Neural cell (in vitro differentiated cells): ENCODE data around the gene FUBP3.

Experiments
- POLR2AphosphoS5 ChIP-seq: IDR thresholded peaks from 2 replicates; pipeline ENCODE4 v1.6.1; 2012
- TF ChIP-seq, protein P1 (sequence below): IDR thresholded peaks from 2 replicates; pipeline ENCODE4 v1.6.1; 2012; ENCODE audit warnings: borderline replicate concordance
- TF ChIP-seq, protein P2 (sequence below): fragments of 450-650 bp; IDR thresholded peaks from 2 replicates; pipeline ENCODE4 v1.5.1; 2014; ENCODE audit warnings: antibody characterized with exemption, mild to moderate bottlenecking, moderate library complexity; ENCODE audit not compliant: poor library complexity, severe bottlenecking

DNA sequence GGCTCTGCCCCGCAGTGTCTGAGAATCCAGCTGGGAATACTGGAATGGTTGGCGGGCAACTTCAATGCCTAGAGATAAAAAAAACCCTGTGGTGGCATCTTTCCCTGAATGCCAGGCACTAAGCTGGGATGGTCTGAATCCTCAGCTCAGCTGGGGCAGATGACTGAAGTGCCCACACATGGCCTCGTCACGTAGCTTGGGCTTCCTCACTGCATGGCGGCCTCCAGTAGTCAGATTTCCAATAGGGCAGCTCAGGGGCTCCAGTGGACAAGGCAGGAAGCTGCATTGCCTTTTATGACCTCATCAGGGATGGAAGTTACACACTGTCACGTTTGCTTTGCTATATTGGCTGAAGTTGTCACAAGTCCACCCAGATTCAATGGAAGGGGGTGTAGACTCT is 24.3 kb upstream of the FUBP3 start:
- TF ChIP-seq, protein P1, sequence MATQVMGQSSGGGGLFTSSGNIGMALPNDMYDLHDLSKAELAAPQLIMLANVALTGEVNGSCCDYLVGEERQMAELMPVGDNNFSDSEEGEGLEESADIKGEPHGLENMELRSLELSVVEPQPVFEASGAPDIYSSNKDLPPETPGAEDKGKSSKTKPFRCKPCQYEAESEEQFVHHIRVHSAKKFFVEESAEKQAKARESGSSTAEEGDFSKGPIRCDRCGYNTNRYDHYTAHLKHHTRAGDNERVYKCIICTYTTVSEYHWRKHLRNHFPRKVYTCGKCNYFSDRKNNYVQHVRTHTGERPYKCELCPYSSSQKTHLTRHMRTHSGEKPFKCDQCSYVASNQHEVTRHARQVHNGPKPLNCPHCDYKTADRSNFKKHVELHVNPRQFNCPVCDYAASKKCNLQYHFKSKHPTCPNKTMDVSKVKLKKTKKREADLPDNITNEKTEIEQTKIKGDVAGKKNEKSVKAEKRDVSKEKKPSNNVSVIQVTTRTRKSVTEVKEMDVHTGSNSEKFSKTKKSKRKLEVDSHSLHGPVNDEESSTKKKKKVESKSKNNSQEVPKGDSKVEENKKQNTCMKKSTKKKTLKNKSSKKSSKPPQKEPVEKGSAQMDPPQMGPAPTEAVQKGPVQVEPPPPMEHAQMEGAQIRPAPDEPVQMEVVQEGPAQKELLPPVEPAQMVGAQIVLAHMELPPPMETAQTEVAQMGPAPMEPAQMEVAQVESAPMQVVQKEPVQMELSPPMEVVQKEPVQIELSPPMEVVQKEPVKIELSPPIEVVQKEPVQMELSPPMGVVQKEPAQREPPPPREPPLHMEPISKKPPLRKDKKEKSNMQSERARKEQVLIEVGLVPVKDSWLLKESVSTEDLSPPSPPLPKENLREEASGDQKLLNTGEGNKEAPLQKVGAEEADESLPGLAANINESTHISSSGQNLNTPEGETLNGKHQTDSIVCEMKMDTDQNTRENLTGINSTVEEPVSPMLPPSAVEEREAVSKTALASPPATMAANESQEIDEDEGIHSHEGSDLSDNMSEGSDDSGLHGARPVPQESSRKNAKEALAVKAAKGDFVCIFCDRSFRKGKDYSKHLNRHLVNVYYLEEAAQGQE: no peak
- TF ChIP-seq, protein P2, sequence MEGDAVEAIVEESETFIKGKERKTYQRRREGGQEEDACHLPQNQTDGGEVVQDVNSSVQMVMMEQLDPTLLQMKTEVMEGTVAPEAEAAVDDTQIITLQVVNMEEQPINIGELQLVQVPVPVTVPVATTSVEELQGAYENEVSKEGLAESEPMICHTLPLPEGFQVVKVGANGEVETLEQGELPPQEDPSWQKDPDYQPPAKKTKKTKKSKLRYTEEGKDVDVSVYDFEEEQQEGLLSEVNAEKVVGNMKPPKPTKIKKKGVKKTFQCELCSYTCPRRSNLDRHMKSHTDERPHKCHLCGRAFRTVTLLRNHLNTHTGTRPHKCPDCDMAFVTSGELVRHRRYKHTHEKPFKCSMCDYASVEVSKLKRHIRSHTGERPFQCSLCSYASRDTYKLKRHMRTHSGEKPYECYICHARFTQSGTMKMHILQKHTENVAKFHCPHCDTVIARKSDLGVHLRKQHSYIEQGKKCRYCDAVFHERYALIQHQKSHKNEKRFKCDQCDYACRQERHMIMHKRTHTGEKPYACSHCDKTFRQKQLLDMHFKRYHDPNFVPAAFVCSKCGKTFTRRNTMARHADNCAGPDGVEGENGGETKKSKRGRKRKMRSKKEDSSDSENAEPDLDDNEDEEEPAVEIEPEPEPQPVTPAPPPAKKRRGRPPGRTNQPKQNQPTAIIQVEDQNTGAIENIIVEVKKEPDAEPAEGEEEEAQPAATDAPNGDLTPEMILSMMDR: no peak
- TF ChIP-seq POLR2AphosphoS5: no peak
